Measurements from ENCODE around the gene C1orf74. TPM values are rescaled to one million over a fixed set of nuclear protein-coding genes. Genes with fewer than 3 reads are reported as not detected.
A peak's percentile ranks its signal among the peaks of the same experiment; 100 is the strongest.

The C1orf74 gene
- total RNA-seq, 2 experiments from 2014 or later: 2.8 to 3.0 TPM

DNA sequence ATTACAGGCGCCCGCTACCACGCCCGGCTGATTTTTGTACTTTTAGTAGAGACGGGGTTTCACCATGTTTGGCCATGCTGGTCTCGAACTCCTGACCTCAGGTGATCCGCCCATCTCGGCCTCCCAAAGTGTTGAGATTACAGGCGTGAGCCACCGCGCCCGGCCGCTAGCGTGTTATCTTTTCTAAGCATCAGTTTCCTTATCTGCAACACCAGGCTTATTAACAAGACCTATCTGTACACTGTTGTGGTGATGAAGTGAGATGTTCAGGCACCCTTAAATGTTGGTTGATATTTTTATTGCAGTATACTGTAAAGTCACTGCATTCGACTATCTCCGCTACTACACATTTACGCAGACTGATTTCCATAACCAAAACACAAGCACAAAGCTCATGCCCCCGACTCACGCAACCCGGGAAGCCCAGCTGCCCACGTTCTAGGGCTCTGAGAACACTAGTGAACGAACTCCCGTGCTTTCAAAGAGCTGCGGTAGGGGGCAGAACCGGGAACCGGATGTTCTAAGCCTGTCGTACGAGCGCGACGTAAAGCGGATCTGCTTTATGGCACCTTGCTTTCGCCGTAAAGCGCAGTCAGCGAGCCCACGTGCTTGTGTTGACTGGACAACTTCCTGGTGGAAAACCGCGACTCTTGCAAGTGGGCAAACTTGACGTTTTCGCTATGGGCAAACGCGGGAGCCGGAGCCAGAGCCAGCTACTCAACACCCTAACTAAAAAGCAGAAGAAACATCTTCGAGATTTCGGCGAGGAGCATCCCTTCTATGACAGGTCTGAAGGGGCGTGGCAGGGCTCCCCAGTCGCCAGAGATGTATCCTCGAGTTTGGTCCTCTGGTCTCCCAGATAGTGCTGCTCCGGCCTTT lies 43.3 kb upstream of the C1orf74 start, which contains the start of gene UTP25:
Gene UTP25 (plus strand): TSS at position 589 of the 879 bp plus-strand sequence. CDS start 92 bp downstream, at position 681.
- DNase-seq (peak; percentile 98), ATAC-seq (peak; percentile 93)
- Mint-ChIP-seq H3K4me1 (ENCODE audit: low read depth) (peaks cover 47% of the 10 kb centered on the region), H3K9me3 (no peaks in the 10 kb centered on the region), H3K27ac (peak within 1 kb of the TSS; percentile 89), H3K4me3 (peak within 1 kb of the TSS; percentile 76), H3K36me3 (ENCODE audit: low read depth) (peaks cover 27% of the 10 kb centered on the region), H3K27me3 (peaks cover 4% of the 10 kb centered on the region)
- POLR2A ChIA-PET: interaction anchor here (0.5 to 3.0 kb wide), 10 partner anchors 9 to 71 kb away, joined by 3 to 18 read pairs (median 3); no protein-coding TSS in a partner anchor
- intact Hi-C loops (cut with micrococcal nuclease): loop anchor here (5.0 kb wide), 1 partner anchor 60 kb away; no protein-coding TSS in a partner anchor
- TF ChIP-seq, protein P1, sequence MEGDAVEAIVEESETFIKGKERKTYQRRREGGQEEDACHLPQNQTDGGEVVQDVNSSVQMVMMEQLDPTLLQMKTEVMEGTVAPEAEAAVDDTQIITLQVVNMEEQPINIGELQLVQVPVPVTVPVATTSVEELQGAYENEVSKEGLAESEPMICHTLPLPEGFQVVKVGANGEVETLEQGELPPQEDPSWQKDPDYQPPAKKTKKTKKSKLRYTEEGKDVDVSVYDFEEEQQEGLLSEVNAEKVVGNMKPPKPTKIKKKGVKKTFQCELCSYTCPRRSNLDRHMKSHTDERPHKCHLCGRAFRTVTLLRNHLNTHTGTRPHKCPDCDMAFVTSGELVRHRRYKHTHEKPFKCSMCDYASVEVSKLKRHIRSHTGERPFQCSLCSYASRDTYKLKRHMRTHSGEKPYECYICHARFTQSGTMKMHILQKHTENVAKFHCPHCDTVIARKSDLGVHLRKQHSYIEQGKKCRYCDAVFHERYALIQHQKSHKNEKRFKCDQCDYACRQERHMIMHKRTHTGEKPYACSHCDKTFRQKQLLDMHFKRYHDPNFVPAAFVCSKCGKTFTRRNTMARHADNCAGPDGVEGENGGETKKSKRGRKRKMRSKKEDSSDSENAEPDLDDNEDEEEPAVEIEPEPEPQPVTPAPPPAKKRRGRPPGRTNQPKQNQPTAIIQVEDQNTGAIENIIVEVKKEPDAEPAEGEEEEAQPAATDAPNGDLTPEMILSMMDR (IDR thresholded peaks at IDR 0.05): peak; percentile 20
- CTCF ChIA-PET: interaction anchor here (0.6 to 4.0 kb wide), 12 partner anchors 11 to 78 kb away, joined by 3 to 24 read pairs (median 3); no protein-coding TSS in a partner anchor

DNA sequence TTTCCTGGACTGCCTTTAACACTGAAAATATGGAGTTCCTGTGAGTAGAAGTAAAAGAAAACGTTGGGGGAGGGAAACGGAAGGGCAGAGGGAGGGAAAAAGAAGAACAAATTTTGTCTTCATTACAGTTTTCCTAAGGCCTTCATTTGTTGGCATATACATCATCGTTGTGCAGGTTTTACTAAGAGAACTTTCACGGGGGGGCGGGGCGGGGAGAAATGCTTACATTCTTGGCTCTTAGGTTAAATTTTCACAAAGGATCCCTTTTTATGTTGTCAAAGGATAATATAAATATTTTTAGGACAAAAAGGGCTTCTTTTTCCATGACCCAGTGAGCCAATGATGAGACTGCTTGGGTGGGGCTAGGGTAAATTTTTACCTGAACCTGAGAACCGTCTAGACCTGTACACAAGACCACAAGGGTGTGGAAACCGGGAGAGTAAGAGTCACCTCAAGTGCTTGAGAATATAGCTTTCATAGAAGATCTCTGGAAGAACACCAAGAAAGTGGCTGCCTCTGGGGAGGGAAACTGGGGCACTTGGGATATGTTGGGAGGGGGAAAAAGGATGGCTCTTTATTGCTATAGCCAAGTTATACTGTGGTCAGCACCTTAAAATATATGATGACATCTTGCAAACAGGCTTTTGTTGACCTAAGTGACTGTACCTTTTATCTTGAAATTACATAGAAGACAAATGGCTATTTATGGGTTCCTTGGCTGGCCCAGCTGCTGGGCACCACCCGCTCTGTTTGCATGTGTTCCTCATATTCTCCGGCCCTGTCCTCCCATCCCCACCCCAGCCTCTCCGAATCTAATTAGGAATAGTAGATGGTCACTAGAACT lies 41.5 kb upstream of the C1orf74 start:
- POLR2A ChIA-PET: interaction anchor here (0.9 to 3.0 kb wide), 3 partner anchors 52 to 60 kb away, joined by 3 to 18 read pairs (median 16); no protein-coding TSS in a partner anchor
- H3K4me3 Mint-ChIP-seq: no peak overlapping the region
- peaks cover 37% of the 10 kb centered on the region for H3K4me1 Mint-ChIP-seq (ENCODE audit: low read depth)
- peaks cover 15% of the 10 kb centered on the region for H3K36me3 Mint-ChIP-seq (ENCODE audit: low read depth)
- H3K27ac Mint-ChIP-seq: no peak overlapping the region
- DNase-seq: no peak
- CTCF ChIA-PET: interaction anchor here (0.8 to 4.0 kb wide), 3 partner anchors 10 to 78 kb away, joined by 3 to 24 read pairs (median 5); no protein-coding TSS in a partner anchor
- H3K9me3 Mint-ChIP-seq: no peaks in the 10 kb centered on the region
- intact Hi-C loops (cut with micrococcal nuclease): loop anchor here (5.0 kb wide), 1 partner anchor 59 kb away; no protein-coding TSS in a partner anchor
- peaks cover 12% of the 10 kb centered on the region for H3K27me3 Mint-ChIP-seq
- ATAC-seq: no peak
- TF ChIP-seq, protein P1 (IDR thresholded peaks at IDR 0.05): no peak

DNA sequence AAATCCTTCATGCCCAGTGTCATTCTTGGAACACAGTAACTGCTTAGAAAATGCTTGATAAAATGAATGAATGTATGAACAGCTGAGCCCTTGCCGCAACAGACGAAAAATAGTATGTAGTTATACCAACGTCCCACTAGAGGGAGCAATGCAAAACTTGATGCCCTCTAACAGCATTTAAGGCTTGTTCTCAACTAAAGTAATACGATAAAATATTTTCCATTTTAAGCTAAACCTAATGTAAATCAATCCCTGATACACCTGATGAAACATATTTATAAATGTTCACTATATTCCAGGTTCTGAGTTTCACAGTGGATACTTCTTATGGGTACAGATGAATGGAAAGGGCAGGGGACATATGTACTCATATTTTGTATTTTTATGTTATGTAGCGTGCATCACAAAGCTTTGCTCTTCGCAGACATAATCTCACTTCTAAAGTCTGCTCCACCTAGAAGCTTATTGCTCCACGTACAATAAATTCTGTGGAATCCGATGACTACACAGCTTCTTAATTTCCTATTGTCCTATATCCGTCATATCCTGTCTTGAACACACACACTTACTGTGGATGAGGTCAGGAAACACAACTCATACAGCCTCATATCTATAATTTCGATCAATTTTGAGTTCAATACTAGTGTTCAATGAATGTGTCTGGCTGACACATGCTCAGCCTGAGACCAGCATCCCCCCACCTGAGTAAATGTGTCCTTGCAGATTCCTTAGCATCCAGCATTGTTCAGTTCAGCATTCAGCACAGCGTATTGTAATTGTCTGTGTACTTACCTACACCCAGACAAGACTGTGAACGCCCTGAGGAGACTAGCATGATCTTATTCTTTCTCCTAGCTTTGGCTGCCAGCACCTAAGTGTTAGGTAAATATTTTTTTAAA lies 39.0 kb upstream of the C1orf74 start:
- CTCF ChIA-PET: interaction anchor here (0.7 to 4.7 kb wide), 37 partner anchors 9 to 510 kb away, joined by 3 to 59 read pairs (median 6); partner anchors contain the start of genes C1orf74, IRF6 and TRAF3IP3
- H3K4me3 Mint-ChIP-seq: no peak overlapping the region
- TF ChIP-seq, protein P1 (IDR thresholded peaks at IDR 0.05): peak; percentile 79
- H3K36me3 Mint-ChIP-seq (ENCODE audit: low read depth): peaks cover 2% of the 10 kb centered on the region
- POLR2A ChIA-PET: interaction anchor here (1.1 to 2.9 kb wide), 5 partner anchors 8 to 49 kb away, joined by 3 to 7 read pairs (median 4); partner anchors contain the start of gene C1orf74
- no peak overlapping the region for H3K27ac Mint-ChIP-seq
- H3K9me3 Mint-ChIP-seq: no peaks in the 10 kb centered on the region
- peak; percentile 33 for DNase-seq
- H3K27me3 Mint-ChIP-seq: peaks cover 21% of the 10 kb centered on the region
- intact Hi-C loops (cut with micrococcal nuclease): no loop called here
- H3K4me1 Mint-ChIP-seq (ENCODE audit: low read depth): peaks cover 18% of the 10 kb centered on the region
- peak; percentile 52 for ATAC-seq

DNA sequence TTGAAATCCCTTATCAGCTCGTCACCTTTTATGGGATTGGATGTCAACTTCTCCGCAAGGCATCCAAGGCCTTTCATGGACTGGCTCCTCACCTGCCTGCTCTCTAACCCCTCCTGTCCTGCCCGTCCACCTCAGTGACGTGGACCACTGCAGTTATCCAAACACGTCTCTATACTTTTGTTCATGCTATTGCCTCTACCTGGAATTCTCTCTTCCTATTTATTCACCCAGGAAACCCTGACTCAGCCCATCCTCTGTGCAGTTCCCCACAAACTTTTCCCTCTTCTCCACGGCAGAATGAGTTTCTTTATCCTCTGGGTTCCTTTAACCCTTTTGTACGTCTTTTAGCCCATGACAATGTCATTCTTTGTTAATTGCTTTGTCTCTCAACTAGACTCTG lies 38.3 kb upstream of the C1orf74 start:
- TF ChIP-seq, protein P1 (IDR thresholded peaks at IDR 0.05): no peak
- Mint-ChIP-seq H3K36me3 (ENCODE audit: low read depth) (no peaks in the 10 kb centered on the region), H3K9me3 (no peaks in the 10 kb centered on the region), H3K27me3 (peaks cover 21% of the 10 kb centered on the region), H3K4me1 (ENCODE audit: low read depth) (peaks cover 18% of the 10 kb centered on the region), H3K27ac (no peak overlapping the region), H3K4me3 (no peak overlapping the region)
- ChIA-PET CTCF (interaction anchor here (0.7 to 4.7 kb wide), 32 partner anchors 10 to 511 kb away, joined by 3 to 59 read pairs (median 8); partner anchors contain the start of genes C1orf74, IRF6 and TRAF3IP3), POLR2A (interaction anchor here (1.1 to 2.9 kb wide), 5 partner anchors 7 to 48 kb away, joined by 3 to 7 read pairs (median 4); partner anchors contain the start of gene C1orf74)
- DNase-seq (no peak), ATAC-seq (no peak)
- intact Hi-C loops (cut with micrococcal nuclease): no loop called here
